ENCODE results near the gene KIF11. TPM values are rescaled to one million over a fixed set of nuclear protein-coding genes. Genes with fewer than 3 reads are reported as not detected.

Gene KIF11
- total and polyA plus RNA-seq, 2 of the 13 experiments (the other 11 are each of a cell fraction or from before 2014, with no cell fraction given), result 8.7 to 38.4 TPM

DNA sequence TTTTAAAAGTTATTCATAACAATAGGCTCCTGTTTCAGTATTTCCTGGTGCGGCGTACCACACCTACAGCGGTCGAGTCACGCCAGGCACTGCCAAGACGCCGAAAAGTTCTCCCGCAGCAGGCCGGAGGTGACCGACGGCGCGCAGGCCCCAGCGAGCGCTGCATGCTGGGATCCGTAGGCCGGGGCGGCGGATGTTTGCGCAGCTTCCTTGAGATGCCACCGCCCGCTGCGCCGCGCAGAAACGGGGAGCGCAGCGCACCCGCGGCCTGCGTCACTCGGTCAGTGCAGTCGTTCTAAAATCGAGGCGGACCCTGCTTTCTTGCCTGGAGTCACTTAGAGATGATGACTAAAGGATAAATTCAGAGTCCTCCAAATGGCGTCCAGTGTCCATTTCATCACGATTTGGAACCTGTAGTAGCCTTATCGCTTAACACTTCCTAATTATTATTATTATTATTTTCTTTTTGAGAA is 1.3 kb upstream of the KIF11 start (continued):
- TF ChIP-seq, protein P1, sequence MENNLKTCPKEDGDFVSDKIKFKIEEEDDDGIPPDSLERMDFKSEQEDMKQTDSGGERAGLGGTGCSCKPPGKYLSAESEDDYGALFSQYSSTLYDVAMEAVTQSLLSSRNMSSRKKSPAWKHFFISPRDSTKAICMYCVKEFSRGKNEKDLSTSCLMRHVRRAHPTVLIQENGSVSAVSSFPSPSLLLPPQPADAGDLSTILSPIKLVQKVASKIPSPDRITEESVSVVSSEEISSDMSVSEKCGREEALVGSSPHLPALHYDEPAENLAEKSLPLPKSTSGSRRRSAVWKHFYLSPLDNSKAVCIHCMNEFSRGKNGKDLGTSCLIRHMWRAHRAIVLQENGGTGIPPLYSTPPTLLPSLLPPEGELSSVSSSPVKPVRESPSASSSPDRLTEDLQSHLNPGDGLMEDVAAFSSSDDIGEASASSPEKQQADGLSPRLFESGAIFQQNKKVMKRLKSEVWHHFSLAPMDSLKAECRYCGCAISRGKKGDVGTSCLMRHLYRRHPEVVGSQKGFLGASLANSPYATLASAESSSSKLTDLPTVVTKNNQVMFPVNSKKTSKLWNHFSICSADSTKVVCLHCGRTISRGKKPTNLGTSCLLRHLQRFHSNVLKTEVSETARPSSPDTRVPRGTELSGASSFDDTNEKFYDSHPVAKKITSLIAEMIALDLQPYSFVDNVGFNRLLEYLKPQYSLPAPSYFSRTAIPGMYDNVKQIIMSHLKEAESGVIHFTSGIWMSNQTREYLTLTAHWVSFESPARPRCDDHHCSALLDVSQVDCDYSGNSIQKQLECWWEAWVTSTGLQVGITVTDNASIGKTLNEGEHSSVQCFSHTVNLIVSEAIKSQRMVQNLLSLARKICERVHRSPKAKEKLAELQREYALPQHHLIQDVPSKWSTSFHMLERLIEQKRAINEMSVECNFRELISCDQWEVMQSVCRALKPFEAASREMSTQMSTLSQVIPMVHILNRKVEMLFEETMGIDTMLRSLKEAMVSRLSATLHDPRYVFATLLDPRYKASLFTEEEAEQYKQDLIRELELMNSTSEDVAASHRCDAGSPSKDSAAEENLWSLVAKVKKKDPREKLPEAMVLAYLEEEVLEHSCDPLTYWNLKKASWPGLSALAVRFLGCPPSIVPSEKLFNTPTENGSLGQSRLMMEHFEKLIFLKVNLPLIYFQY (CRISPR knock-in tag; IDR thresholded peaks at IDR 0.05; ENCODE audit: borderline replicate concordance), result peak; percentile 50; the same call in 1 of the 2 replicates
- TF ChIP-seq SSRP1 (CRISPR knock-in tag; IDR thresholded peaks at IDR 0.05), result no peak
- TF ChIP-seq ATRX (CRISPR knock-in tag; IDR thresholded peaks at IDR 0.05; ENCODE audit: borderline replicate concordance), result no peak
- no peak for TF ChIP-seq PRDM4 (CRISPR knock-in tag; IDR thresholded peaks at IDR 0.05; ENCODE audit: borderline replicate concordance)
- TF ChIP-seq, protein P2, sequence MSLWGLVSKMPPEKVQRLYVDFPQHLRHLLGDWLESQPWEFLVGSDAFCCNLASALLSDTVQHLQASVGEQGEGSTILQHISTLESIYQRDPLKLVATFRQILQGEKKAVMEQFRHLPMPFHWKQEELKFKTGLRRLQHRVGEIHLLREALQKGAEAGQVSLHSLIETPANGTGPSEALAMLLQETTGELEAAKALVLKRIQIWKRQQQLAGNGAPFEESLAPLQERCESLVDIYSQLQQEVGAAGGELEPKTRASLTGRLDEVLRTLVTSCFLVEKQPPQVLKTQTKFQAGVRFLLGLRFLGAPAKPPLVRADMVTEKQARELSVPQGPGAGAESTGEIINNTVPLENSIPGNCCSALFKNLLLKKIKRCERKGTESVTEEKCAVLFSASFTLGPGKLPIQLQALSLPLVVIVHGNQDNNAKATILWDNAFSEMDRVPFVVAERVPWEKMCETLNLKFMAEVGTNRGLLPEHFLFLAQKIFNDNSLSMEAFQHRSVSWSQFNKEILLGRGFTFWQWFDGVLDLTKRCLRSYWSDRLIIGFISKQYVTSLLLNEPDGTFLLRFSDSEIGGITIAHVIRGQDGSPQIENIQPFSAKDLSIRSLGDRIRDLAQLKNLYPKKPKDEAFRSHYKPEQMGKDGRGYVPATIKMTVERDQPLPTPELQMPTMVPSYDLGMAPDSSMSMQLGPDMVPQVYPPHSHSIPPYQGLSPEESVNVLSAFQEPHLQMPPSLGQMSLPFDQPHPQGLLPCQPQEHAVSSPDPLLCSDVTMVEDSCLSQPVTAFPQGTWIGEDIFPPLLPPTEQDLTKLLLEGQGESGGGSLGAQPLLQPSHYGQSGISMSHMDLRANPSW (CRISPR knock-in tag; IDR thresholded peaks at IDR 0.05; ENCODE audit: borderline replicate concordance), result no peak
- no peak; the same call in 1 of the 2 replicates for TF ChIP-seq ZNF552 (CRISPR knock-in tag; IDR thresholded peaks at IDR 0.05; ENCODE audit: borderline replicate concordance)
- no peak for TF ChIP-seq PAWR (CRISPR knock-in tag; IDR thresholded peaks at IDR 0.05; ENCODE audit: borderline replicate concordance)
- TF ChIP-seq, protein P3, sequence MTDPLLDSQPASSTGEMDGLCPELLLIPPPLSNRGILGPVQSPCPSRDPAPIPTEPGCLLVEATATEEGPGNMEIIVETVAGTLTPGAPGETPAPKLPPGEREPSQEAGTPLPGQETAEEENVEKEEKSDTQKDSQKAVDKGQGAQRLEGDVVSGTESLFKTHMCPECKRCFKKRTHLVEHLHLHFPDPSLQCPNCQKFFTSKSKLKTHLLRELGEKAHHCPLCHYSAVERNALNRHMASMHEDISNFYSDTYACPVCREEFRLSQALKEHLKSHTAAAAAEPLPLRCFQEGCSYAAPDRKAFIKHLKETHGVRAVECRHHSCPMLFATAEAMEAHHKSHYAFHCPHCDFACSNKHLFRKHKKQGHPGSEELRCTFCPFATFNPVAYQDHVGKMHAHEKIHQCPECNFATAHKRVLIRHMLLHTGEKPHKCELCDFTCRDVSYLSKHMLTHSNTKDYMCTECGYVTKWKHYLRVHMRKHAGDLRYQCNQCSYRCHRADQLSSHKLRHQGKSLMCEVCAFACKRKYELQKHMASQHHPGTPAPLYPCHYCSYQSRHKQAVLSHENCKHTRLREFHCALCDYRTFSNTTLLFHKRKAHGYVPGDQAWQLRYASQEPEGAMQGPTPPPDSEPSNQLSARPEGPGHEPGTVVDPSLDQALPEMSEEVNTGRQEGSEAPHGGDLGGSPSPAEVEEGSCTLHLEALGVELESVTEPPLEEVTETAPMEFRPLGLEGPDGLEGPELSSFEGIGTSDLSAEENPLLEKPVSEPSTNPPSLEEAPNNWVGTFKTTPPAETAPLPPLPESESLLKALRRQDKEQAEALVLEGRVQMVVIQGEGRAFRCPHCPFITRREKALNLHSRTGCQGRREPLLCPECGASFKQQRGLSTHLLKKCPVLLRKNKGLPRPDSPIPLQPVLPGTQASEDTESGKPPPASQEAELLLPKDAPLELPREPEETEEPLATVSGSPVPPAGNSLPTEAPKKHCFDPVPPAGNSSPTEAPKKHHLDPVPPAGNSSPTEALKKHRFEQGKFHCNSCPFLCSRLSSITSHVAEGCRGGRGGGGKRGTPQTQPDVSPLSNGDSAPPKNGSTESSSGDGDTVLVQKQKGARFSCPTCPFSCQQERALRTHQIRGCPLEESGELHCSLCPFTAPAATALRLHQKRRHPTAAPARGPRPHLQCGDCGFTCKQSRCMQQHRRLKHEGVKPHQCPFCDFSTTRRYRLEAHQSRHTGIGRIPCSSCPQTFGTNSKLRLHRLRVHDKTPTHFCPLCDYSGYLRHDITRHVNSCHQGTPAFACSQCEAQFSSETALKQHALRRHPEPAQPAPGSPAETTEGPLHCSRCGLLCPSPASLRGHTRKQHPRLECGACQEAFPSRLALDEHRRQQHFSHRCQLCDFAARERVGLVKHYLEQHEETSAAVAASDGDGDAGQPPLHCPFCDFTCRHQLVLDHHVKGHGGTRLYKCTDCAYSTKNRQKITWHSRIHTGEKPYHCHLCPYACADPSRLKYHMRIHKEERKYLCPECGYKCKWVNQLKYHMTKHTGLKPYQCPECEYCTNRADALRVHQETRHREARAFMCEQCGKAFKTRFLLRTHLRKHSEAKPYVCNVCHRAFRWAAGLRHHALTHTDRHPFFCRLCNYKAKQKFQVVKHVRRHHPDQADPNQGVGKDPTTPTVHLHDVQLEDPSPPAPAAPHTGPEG (CRISPR knock-in tag; IDR thresholded peaks at IDR 0.05), result peak; percentile 74; the same call in 1 of the 2 replicates
- TF ChIP-seq TFAP4 (IDR thresholded peaks at IDR 0.05; ENCODE audit: borderline replicate concordance, low read depth), result peak; percentile 44; the same call in 1 of the 2 replicates
- peak; percentile 67 for TF ChIP-seq HOXD1 (CRISPR knock-in tag; IDR thresholded peaks at IDR 0.05)
- TF ChIP-seq HNRNPUL1 (IDR thresholded peaks at IDR 0.05; ENCODE audit: low read depth, low read length), result no peak
- TF ChIP-seq CBX1 (IDR thresholded peaks at IDR 0.05; ENCODE audit: low read depth), result peak; percentile 90
- TF ChIP-seq SP2 (CRISPR knock-in tag; IDR thresholded peaks at IDR 0.05), result peak; percentile 28; the same call in 1 of the 2 replicates

All from HepG2 (cell line).